Activated CD4-positive, alpha-beta memory T cell treated with anti-CD3 and anti-CD28 coated beads, Interleukin-2, amount 10 ng/mL, durations not matched to agents 7 days and 5 days (primary cell): ENCODE measurements around the gene DEK. TPM values are rescaled to one million over a fixed set of nuclear protein-coding genes. Genes with fewer than 3 reads are reported as not detected.
"Not testable (repeated sequence)": the region's sequence is repeated elsewhere in the genome, so short reads cannot be mapped to it uniquely, and the experiment has no call there.

Experiments
- CTCF ChIA-PET: fragments of 350-600 bp; sonication (Branson Sonifier 250); formaldehyde crosslinking; loops from one replicate; lab custom pipeline; 2021; ENCODE audit warnings: antibody characterized with exemption, inconsistent platforms; lab: Charles Lee
- POLR2A ChIA-PET: fragments of 350-600 bp; sonication (Branson Sonifier 250); formaldehyde crosslinking; loops from one replicate; lab custom pipeline; 2021; ENCODE audit warnings: antibody characterized with exemption; lab: Charles Lee
- DNase-seq: peaks from one replicate; pipeline ENCODE4 v3.0.0-alpha.2; 2020
- H3K27ac Mint-ChIP-seq: one replicate; pipeline ENCODE4 v1.8.0; 2021; ENCODE audit warnings: mild to moderate bottlenecking, mixed read lengths
- H3K27me3 Mint-ChIP-seq: one replicate; pipeline ENCODE4 v1.8.0; 2021; ENCODE audit warnings: mixed read lengths
- H3K36me3 Mint-ChIP-seq: one replicate; pipeline ENCODE4 v1.8.0; 2021; ENCODE audit warnings: low read depth, mixed read lengths
- H3K4me1 Mint-ChIP-seq: one replicate; pipeline ENCODE4 v1.8.0; 2021; ENCODE audit warnings: mixed read lengths
- H3K4me3 Mint-ChIP-seq: one replicate; pipeline ENCODE4 v1.8.0; 2021; ENCODE audit warnings: mild to moderate bottlenecking, mixed read lengths
- H3K9me3 Mint-ChIP-seq: one replicate; pipeline ENCODE4 v1.8.0; 2021; ENCODE audit warnings: mixed read lengths
- total RNA-seq, 2 experiments: library from RNA; stranded (reverse); gene quantifications; one replicate each; pipeline ENCODE4 v1.2.3, GENCODE V29; 2021

The DEK gene
- total RNA-seq, 2 experiments from 2014 or later: 194 to 203 TPM

- peaks cover 59% of the 10 kb centered on the region for H3K4me1 Mint-ChIP-seq
- CTCF ChIA-PET: no interaction called here
- POLR2A ChIA-PET: interaction anchor here (1.2 kb wide), 1 partner anchor 89 kb away, joined by 3 read pairs; the partner anchor contains the start of genes KDM1B and TPMT
Measured at GRCh38 chr6:18244251-18244650, 20.1 kb downstream of the DEK start.

GRCh38 chr6:18243302-18243893, 20.9 kb downstream of the DEK start:
- no peak for DNase-seq
- CTCF ChIA-PET: no interaction called here
- H3K27me3 Mint-ChIP-seq: no peaks in the 10 kb centered on the region
- peak overlapping the region; percentile 23 for H3K27ac Mint-ChIP-seq
- peaks cover 93% of the 10 kb centered on the region for H3K36me3 Mint-ChIP-seq
- POLR2A ChIA-PET: interaction anchor here (1.2 kb wide), 2 partner anchors 18 to 88 kb away, joined by 3 read pairs; partner anchors contain the start of genes KDM1B and TPMT
- H3K4me3 Mint-ChIP-seq: no peak overlapping the region
- H3K4me1 Mint-ChIP-seq: peaks cover 58% of the 10 kb centered on the region
- peaks cover 13% of the 10 kb centered on the region for H3K9me3 Mint-ChIP-seq

More at GRCh38 chr6:18244251-18244650, 20.1 kb downstream of the DEK start:
- Mint-ChIP-seq H3K4me3 (no peak overlapping the region), H3K9me3 (peaks cover 13% of the 10 kb centered on the region), H3K27ac (no peak overlapping the region), H3K27me3 (no peaks in the 10 kb centered on the region), H3K36me3 (peaks cover 94% of the 10 kb centered on the region)
- no peak for DNase-seq

DNA sequence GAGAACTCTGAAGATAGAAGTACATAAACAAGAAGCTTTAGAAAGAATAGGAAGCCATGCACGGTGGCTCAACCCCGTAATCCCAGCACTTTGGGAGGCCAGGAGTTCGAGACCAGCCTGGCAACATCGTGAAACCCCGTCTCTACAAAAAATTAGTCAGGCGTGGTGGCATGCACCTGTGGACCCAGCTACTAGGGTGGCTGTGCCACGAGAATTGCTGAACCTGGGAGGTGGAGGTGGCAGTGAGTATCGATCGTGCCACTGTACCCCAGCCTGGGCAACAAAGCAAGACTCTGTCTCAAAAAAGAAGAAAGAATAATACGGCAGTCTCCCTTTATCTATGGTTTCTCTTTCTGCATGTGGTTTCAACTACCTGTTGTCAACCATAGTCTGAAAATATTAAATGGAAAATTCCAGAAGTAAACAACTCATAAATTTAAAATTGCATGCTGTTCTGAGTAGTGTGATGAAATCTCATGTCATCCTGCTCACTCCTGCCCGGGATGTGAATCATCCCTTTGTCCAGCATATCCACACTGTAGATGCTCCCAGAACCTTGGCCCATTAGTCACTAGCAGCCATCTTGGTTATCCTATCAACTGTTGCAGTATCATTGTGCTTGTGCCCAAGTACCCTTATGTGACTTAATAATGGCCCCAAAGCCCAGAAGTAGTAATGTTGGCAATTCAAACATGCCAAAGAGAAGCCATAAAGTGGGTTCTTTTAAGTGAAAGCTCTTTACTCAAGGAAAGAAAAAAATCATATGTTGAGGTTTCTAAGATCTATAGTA, 22.1 kb downstream of the DEK start:
- Mint-ChIP-seq H3K9me3 (peaks cover 10% of the 10 kb centered on the region), H3K27ac (peak overlapping the region; percentile 62), H3K4me1 (peaks cover 56% of the 10 kb centered on the region), H3K4me3 (no peak overlapping the region), H3K36me3 (peaks cover 92% of the 10 kb centered on the region), H3K27me3 (no peaks in the 10 kb centered on the region)
- ChIA-PET POLR2A (interaction anchor here (0.7 to 1.6 kb wide), 8 partner anchors 8 to 87 kb away, joined by 3 to 5 read pairs (median 4); partner anchors contain the start of genes DEK, KDM1B and TPMT), CTCF (interaction anchor here (1.2 kb wide), 1 partner anchor 18 kb away, joined by 4 read pairs; no protein-coding TSS in a partner anchor)
- no peak for DNase-seq

- DNase-seq: no peak
- no peaks in the 10 kb centered on the region for H3K27me3 Mint-ChIP-seq
- peaks cover 49% of the 10 kb centered on the region for H3K4me1 Mint-ChIP-seq
- peaks cover 91% of the 10 kb centered on the region for H3K36me3 Mint-ChIP-seq
- peaks cover 10% of the 10 kb centered on the region for H3K9me3 Mint-ChIP-seq
- H3K27ac Mint-ChIP-seq: no peak overlapping the region
- ChIA-PET CTCF (interaction anchor here (1.2 kb wide), 1 partner anchor 19 kb away, joined by 4 read pairs; no protein-coding TSS in a partner anchor), POLR2A (interaction anchor here (0.7 to 1.6 kb wide), 8 partner anchors 9 to 87 kb away, joined by 3 to 5 read pairs (median 4); partner anchors contain the start of genes DEK, KDM1B and TPMT)
- H3K4me3 Mint-ChIP-seq: no peak overlapping the region
Measured at GRCh38 chr6:18241208-18242038, 22.9 kb downstream of the DEK start.

DNA sequence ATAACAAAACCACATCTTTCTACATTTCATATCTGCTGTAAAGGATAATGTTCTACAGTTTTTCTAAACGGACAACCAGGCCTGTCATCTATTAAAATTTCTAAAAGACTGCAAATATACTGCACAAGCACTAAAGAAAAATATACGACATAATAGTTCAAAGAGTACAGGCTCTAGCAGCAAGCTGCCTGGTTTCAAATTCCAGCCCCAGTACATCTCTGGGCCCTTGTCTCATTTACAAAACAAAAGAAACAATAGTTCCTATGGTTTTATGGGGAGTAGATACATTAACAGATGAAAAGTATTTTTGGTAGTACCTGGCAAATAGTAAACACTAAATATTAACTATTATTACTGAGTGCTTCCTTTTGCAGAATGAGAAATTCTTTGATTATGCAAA, 24.1 kb downstream of the DEK start:
- Mint-ChIP-seq H3K36me3 (peaks cover 91% of the 10 kb centered on the region), H3K27ac (no peak overlapping the region), H3K4me1 (peaks cover 37% of the 10 kb centered on the region), H3K4me3 (no peak overlapping the region), H3K9me3 (peaks cover 2% of the 10 kb centered on the region), H3K27me3 (no peaks in the 10 kb centered on the region)
- CTCF ChIA-PET: no interaction called here
- no peak for DNase-seq
- POLR2A ChIA-PET: no interaction called here

DNA sequence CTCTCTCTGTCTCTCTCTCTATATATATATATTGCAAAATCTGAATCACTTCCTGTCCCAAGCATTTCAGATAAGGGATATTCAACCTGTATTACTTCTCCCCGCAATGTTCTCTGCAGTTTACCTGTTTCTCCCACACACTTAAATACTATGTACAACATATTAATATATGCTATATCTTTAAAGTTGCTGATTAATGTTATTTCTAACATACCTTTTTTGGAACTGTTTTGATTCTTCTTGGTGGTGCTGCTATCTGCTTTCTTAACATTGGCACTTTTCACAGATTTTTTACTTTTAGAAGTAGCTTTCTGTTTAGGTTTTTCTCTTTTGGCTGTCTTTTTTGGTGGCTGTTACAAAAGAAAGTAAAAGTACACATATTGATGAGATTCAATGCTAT, 27.2 kb downstream of the DEK start:
- CTCF ChIA-PET: no interaction called here
- Mint-ChIP-seq H3K4me3 (no peak overlapping the region), H3K4me1 (peaks cover 10% of the 10 kb centered on the region), H3K9me3 (peaks cover 14% of the 10 kb centered on the region), H3K27ac (no peak overlapping the region), H3K27me3 (no peaks in the 10 kb centered on the region), H3K36me3 (peaks cover 89% of the 10 kb centered on the region)
- no peak for DNase-seq
- POLR2A ChIA-PET: no interaction called here

DNA sequence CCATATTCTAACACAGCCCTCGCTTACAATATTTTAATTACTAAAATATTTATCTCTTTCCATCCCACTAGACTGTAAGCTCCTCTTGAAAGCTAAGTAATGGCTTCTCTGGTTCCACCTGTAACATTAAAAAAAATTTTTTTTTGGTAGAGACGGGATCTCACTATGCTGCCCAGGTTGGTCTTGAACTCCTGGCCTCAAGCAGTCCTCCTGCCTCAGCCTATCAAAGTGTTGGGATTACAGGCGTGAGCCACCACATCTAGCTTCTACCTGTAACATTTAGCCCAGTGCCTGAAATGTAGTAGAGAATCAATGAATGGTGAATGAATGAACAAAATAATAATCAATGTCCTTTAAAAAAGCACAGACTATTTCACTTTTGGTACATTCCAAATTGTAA, 28.8 kb downstream of the DEK start:
- no peak overlapping the region for H3K4me3 Mint-ChIP-seq
- H3K27ac Mint-ChIP-seq: no peak overlapping the region
- peaks cover 8% of the 10 kb centered on the region for H3K4me1 Mint-ChIP-seq
- peaks cover 90% of the 10 kb centered on the region for H3K36me3 Mint-ChIP-seq
- DNase-seq: no peak
- ChIA-PET CTCF (interaction anchor here (0.6 to 1.1 kb wide), 2 partner anchors 10 to 100 kb away, joined by 3 read pairs; no protein-coding TSS in a partner anchor), POLR2A (interaction anchor here (1.5 kb wide), 1 partner anchor 29 kb away, joined by 4 read pairs; the partner anchor contains the start of gene DEK)
- peaks cover 28% of the 10 kb centered on the region for H3K9me3 Mint-ChIP-seq
- H3K27me3 Mint-ChIP-seq: no peaks in the 10 kb centered on the region

GRCh38 chr6:18234564-18234963, 29.8 kb downstream of the DEK start:
- no peak overlapping the region for H3K27ac Mint-ChIP-seq
- H3K4me1 Mint-ChIP-seq: peaks cover 11% of the 10 kb centered on the region
- peaks cover 95% of the 10 kb centered on the region for H3K36me3 Mint-ChIP-seq
- no peak for DNase-seq
- H3K27me3 Mint-ChIP-seq: no peaks in the 10 kb centered on the region
- no peak overlapping the region for H3K4me3 Mint-ChIP-seq
- ChIA-PET CTCF (no interaction called here), POLR2A (interaction anchor here (1.5 kb wide), 1 partner anchor 30 kb away, joined by 4 read pairs; the partner anchor contains the start of gene DEK)
- H3K9me3 Mint-ChIP-seq: peaks cover 32% of the 10 kb centered on the region

DNA sequence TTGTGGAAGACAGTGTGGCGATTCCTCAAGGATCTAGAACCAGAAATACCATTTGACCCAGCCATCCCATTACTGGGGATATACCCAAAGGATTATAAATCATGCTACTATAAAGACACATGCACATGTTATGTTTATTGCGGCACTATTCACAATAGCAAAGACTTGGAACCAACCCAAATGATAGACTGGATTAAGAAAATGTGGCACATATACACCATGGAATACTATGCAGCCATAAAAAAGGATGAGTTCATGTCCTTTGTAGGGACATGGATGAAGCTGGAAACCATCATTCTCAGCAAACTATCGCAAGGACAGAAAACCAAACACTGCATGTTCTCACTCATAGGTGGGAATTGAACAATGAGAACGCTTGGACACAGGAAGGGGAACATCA, 30.6 kb downstream of the DEK start:
- H3K4me1 Mint-ChIP-seq: peaks cover 16% of the 10 kb centered on the region
- H3K4me3 Mint-ChIP-seq, POLR2A ChIA-PET, H3K27me3 Mint-ChIP-seq, DNase-seq, CTCF ChIA-PET, H3K27ac Mint-ChIP-seq: not testable (repeated sequence)
- H3K36me3 Mint-ChIP-seq: peaks cover 96% of the 10 kb centered on the region
- peaks cover 32% of the 10 kb centered on the region for H3K9me3 Mint-ChIP-seq

- DNase-seq, H3K27ac Mint-ChIP-seq, CTCF ChIA-PET, H3K4me3 Mint-ChIP-seq, H3K27me3 Mint-ChIP-seq: not testable (repeated sequence)
- Mint-ChIP-seq H3K4me1 (peaks cover 18% of the 10 kb centered on the region), H3K36me3 (peaks cover 97% of the 10 kb centered on the region), H3K9me3 (peaks cover 32% of the 10 kb centered on the region)
- POLR2A ChIA-PET: interaction anchor here (1.4 kb wide), 1 partner anchor 9 kb away, joined by 3 read pairs; no protein-coding TSS in a partner anchor
Measured at GRCh38 chr6:18231856-18232255, 32.5 kb downstream of the DEK start.

DNA sequence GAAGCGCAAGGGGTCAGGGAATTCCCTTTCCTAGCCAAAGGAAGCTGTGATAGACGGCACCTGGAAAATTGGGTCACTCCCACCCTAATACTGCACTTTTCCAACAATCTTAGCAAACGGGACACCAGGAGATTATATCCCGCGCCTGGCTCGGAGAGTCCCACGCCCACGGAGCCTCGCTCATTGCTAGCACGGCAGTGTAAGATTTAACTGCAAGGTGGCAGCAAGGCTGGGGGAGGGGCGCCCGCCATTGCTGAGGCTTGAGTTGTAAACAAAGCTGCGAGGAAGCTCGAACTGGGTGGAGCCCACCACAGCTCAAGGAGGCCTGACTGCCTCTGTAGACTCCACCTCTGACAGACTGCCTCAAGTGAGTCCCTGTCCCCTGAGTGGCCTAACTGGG, 35.7 kb downstream of the DEK start:
- POLR2A ChIA-PET: interaction anchor here (1.6 kb wide), 1 partner anchor 13 kb away, joined by 4 read pairs; no protein-coding TSS in a partner anchor
- H3K9me3 Mint-ChIP-seq: peaks cover 23% of the 10 kb centered on the region
- peaks cover 81% of the 10 kb centered on the region for H3K36me3 Mint-ChIP-seq
- H3K4me1 Mint-ChIP-seq: peaks cover 21% of the 10 kb centered on the region
- H3K4me3 Mint-ChIP-seq, CTCF ChIA-PET, H3K27ac Mint-ChIP-seq, DNase-seq, H3K27me3 Mint-ChIP-seq: not testable (repeated sequence)

DNA sequence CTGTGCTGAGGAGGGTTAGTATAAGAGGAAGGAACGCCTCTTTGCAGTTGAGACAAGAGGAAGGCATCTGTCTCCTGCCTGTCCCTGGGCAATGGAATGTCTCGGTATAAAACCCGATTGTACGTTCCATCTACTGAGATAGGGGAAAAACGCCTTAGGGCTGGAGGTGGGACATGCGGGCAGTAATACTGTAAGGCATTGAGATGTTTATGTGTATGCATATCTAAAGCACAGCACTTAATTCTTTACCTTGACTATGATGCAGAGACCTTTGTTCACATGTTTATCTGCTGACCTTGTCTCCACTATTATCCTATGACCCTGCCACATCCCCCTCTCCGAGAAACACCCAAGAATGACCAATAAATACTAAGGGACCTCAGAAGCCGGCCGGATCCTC, 37.2 kb downstream of the DEK start:
- Mint-ChIP-seq H3K9me3 (peaks cover 17% of the 10 kb centered on the region), H3K36me3 (peaks cover 72% of the 10 kb centered on the region), H3K4me1 (peaks cover 21% of the 10 kb centered on the region)
- H3K27me3 Mint-ChIP-seq, H3K27ac Mint-ChIP-seq, CTCF ChIA-PET, DNase-seq, H3K4me3 Mint-ChIP-seq, POLR2A ChIA-PET: not testable (repeated sequence)
